ENCODE data around the gene HACD4.

HACD4 gene

GRCh38 chr9:20972684-20973083 lies 58.8 kb downstream of the HACD4 start:
- no peak overlapping the region for H3K4me3 ChIP-seq (ENCODE audit: low read depth, low read length)
- TF ChIP-seq CTCF (IDR thresholded peaks at IDR 0.05; ENCODE audit: low read depth, low read length) = no peak

- no peak for TF ChIP-seq CTCF (IDR thresholded peaks at IDR 0.05; ENCODE audit: low read depth, low read length)
Observed at GRCh38 chr9:20962536-20963225, 68.8 kb downstream of the HACD4 start.

GRCh38 chr9:20950707-20951106 lies 80.7 kb downstream of the HACD4 start:
- TF ChIP-seq CTCF (IDR thresholded peaks at IDR 0.05; ENCODE audit: low read depth, low read length) = no peak
- H3K4me3 ChIP-seq (ENCODE audit: low read depth, low read length) = no peak overlapping the region

More at GRCh38 chr9:20962536-20963225, 68.8 kb downstream of the HACD4 start:
- no peak overlapping the region for H3K4me3 ChIP-seq (ENCODE audit: low read depth, low read length)

Data from WI38 (cell line).